ENCODE measurements around the gene CADPS2. TPM values are rescaled to one million over a fixed set of nuclear protein-coding genes. Genes with fewer than 3 reads are reported as not detected.

Gene CADPS2
- total RNA-seq, 2 experiments from 2014 or later: not detected

DNA sequence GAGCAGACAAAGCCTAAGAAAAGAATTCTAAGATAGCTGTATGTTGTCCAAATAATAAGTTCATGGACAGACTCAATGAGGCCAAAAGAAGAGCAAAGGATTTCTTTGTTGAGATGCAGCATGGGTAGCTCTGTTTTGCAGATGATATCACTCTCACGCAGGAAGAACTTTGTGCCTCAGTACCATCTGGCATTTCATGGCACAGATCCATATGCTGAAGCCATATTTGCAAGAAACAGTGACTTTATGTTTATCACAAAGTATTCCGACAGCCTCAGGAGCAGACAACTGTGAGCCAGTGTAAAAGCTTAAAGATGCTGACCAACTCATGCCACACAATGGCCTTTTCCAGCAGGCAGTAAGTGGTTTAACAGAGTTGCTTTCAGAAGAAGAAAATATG is 138.1 kb downstream of the CADPS2 start:
- H3K9me2 ChIP-seq (ENCODE audit: insufficient read depth, low read length): no peaks in the 10 kb centered on the region
- no peak overlapping the region for H2AFZ ChIP-seq (ENCODE audit: low read length)
- BruUV-seq (replicated peaks): no TSS peak
- intact Hi-C loops (cut with micrococcal nuclease; ENCODE audit: unreplicated experiment): no loop called here
- ChIA-PET POLR2A (interaction anchor here (0.7 kb wide), 1 partner anchor 22 kb away, joined by 3 read pairs; no protein-coding TSS in a partner anchor), CTCF (ENCODE audit: unreplicated experiment) (no interaction called here)
- DNase-seq (ENCODE audit: low spot score): no peak
- no peaks in the 10 kb centered on the region for H3K79me2 ChIP-seq (ENCODE audit: insufficient read depth, low read depth, low read length)
- no peak overlapping the region for H3K27ac ChIP-seq (ENCODE audit: low read depth, low read length, poor library complexity, severe bottlenecking)
- H3K4me3 ChIP-seq (ENCODE audit: low read depth, low read length, poor library complexity, severe bottlenecking): no peak overlapping the region
- H3K4me1 ChIP-seq (ENCODE audit: insufficient read depth, low read length, poor library complexity, severe bottlenecking): no peaks in the 10 kb centered on the region
- H3K36me3 ChIP-seq (ENCODE audit: insufficient read depth, low read length): no peaks in the 10 kb centered on the region
- no peaks in the 10 kb centered on the region for H4K20me1 ChIP-seq (ENCODE audit: insufficient read depth, low read length)
- TF ChIP-seq, protein P1, sequence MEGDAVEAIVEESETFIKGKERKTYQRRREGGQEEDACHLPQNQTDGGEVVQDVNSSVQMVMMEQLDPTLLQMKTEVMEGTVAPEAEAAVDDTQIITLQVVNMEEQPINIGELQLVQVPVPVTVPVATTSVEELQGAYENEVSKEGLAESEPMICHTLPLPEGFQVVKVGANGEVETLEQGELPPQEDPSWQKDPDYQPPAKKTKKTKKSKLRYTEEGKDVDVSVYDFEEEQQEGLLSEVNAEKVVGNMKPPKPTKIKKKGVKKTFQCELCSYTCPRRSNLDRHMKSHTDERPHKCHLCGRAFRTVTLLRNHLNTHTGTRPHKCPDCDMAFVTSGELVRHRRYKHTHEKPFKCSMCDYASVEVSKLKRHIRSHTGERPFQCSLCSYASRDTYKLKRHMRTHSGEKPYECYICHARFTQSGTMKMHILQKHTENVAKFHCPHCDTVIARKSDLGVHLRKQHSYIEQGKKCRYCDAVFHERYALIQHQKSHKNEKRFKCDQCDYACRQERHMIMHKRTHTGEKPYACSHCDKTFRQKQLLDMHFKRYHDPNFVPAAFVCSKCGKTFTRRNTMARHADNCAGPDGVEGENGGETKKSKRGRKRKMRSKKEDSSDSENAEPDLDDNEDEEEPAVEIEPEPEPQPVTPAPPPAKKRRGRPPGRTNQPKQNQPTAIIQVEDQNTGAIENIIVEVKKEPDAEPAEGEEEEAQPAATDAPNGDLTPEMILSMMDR (conservative IDR thresholded peaks at IDR 0.05; ENCODE audit: low read length): no peak
- TF ChIP-seq EZH2phosphoT487 (IDR thresholded peaks at IDR 0.05; ENCODE audit: borderline replicate concordance, low read depth, low read length): no peak
- H3K4me2 ChIP-seq (ENCODE audit: low read length): no peak overlapping the region
- no peaks in the 10 kb centered on the region for H3K9me3 ChIP-seq (ENCODE audit: low read length)

DNA sequence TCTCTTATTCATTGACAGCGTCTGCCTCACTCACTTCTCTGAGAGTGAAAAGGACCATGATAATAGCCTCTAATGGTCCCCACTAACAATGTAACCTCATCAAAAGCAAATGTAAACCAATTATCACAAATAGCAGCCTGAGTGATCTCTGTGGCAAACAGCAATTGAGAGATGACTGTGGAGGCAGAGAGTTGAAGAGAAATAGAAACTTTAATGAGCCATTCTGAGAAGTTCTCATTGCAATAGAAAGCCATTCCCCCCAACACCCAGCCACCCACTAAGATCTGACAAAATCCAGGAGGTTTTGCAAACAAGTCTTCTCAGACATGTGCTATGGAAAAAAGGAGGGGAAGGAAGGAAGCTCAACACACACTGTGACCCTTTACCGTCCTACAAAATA is 139.3 kb downstream of the CADPS2 start:
- BruUV-seq (replicated peaks): no TSS peak
- CTCF ChIA-PET (ENCODE audit: unreplicated experiment): no interaction called here

DNA sequence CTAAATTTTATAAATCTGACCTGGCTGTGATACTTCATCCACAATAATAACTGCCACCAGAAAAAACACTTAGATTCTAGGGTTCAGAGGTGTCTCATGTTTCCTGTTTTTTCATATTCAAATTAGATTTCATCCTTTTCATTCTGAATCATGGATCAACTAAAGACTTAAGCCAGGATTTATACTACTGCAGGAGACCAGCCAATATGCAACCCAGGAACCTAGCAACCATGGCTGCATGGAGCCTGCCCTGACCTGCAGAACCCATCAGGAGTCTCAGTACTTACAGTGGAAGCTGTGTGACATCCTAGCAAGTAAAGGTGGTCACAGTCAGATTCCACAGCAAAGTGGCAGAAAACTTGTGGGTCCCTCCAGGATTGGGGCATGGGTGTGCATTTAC is 143.0 kb downstream of the CADPS2 start:
- Histone ChIP-seq H3K36me3 (ENCODE audit: insufficient read depth, low read length) (no peaks in the 10 kb centered on the region), H3K4me1 (ENCODE audit: insufficient read depth, low read length, poor library complexity, severe bottlenecking) (no peaks in the 10 kb centered on the region), H3K79me2 (ENCODE audit: insufficient read depth, low read depth, low read length) (no peaks in the 10 kb centered on the region), H3K9me2 (ENCODE audit: insufficient read depth, low read length) (no peaks in the 10 kb centered on the region), H3K4me2 (ENCODE audit: low read length) (no peak overlapping the region), H2AFZ (ENCODE audit: low read length) (no peak overlapping the region), H3K9me3 (ENCODE audit: low read length) (no peaks in the 10 kb centered on the region), H3K27ac (ENCODE audit: low read depth, low read length, poor library complexity, severe bottlenecking) (no peak overlapping the region), H3K4me3 (ENCODE audit: low read depth, low read length, poor library complexity, severe bottlenecking) (no peak overlapping the region), H4K20me1 (ENCODE audit: insufficient read depth, low read length) (no peaks in the 10 kb centered on the region)
- DNase-seq (ENCODE audit: low spot score): no peak
- BruUV-seq (replicated peaks): no TSS peak
- TF ChIP-seq, protein P1 (conservative IDR thresholded peaks at IDR 0.05; ENCODE audit: low read length): no peak
- TF ChIP-seq EZH2phosphoT487 (IDR thresholded peaks at IDR 0.05; ENCODE audit: borderline replicate concordance, low read depth, low read length): no peak
- intact Hi-C loops (cut with micrococcal nuclease; ENCODE audit: unreplicated experiment): no loop called here
- ChIA-PET CTCF (ENCODE audit: unreplicated experiment) (no interaction called here), POLR2A (interaction anchor here (0.6 kb wide), 1 partner anchor 324 kb away, joined by 3 read pairs; no protein-coding TSS in a partner anchor)

More for the DNA sequence above, 139.3 kb downstream of the CADPS2 start:
- no peaks in the 10 kb centered on the region for H3K9me2 ChIP-seq (ENCODE audit: insufficient read depth, low read length)
- no peaks in the 10 kb centered on the region for H4K20me1 ChIP-seq (ENCODE audit: insufficient read depth, low read length)
- H3K79me2 ChIP-seq (ENCODE audit: insufficient read depth, low read depth, low read length): no peaks in the 10 kb centered on the region
- H3K4me1 ChIP-seq (ENCODE audit: insufficient read depth, low read length, poor library complexity, severe bottlenecking): no peaks in the 10 kb centered on the region
- H3K36me3 ChIP-seq (ENCODE audit: insufficient read depth, low read length): no peaks in the 10 kb centered on the region
- POLR2A ChIA-PET: no interaction called here
- H3K27ac ChIP-seq (ENCODE audit: low read depth, low read length, poor library complexity, severe bottlenecking): no peak overlapping the region
- no peaks in the 10 kb centered on the region for H3K9me3 ChIP-seq (ENCODE audit: low read length)
- TF ChIP-seq, protein P1 (conservative IDR thresholded peaks at IDR 0.05; ENCODE audit: low read length): no peak
- TF ChIP-seq EZH2phosphoT487 (IDR thresholded peaks at IDR 0.05; ENCODE audit: borderline replicate concordance, low read depth, low read length): no peak
- DNase-seq (ENCODE audit: low spot score): no peak
- no peak overlapping the region for H3K4me3 ChIP-seq (ENCODE audit: low read depth, low read length, poor library complexity, severe bottlenecking)
- intact Hi-C loops (cut with micrococcal nuclease; ENCODE audit: unreplicated experiment): no loop called here
- no peak overlapping the region for H3K4me2 ChIP-seq (ENCODE audit: low read length)
- H2AFZ ChIP-seq (ENCODE audit: low read length): no peak overlapping the region
